Calu3 (cell line): Measurements from ENCODE around the gene SSBP2. TPM values are rescaled to one million over a fixed set of nuclear protein-coding genes. Genes with fewer than 3 reads are reported as not detected.
"Not testable (repeated sequence)": the region's sequence is repeated elsewhere in the genome, so short reads cannot be mapped to it uniquely, and the experiment has no call there.

Experiments
- BruUV-seq: library from RNA; stranded (reverse); fragments of 400-500 nt; replicated peaks from 2 replicates; lab custom pipeline; 2021; lab: Mats Ljungman, UMichigan
- CTCF ChIA-PET: fragments of 300-600 bp; sonication (Branson Sonifier 250); formaldehyde crosslinking; loops from one replicate; lab custom pipeline; 2022; ENCODE audit warnings: antibody characterized with exemption; lab: Charles Lee
- DNase-seq: peaks from one replicate; pipeline ENCODE4 v3.0.0; 2022
- H3K27ac Mint-ChIP-seq: one replicate; pipeline ENCODE4 v1.8.0; 2022; ENCODE audit warnings: mixed read lengths; ENCODE audit not compliant: unreplicated experiment
- H3K27me3 Mint-ChIP-seq: one replicate; pipeline ENCODE4 v1.8.0; 2022; ENCODE audit warnings: mixed read lengths; ENCODE audit not compliant: unreplicated experiment
- H3K36me3 Mint-ChIP-seq: one replicate; pipeline ENCODE4 v1.8.0; 2022; ENCODE audit warnings: mild to moderate bottlenecking, moderate library complexity, mixed read lengths; ENCODE audit not compliant: insufficient read depth, unreplicated experiment
- H3K4me1 Mint-ChIP-seq: one replicate; pipeline ENCODE4 v1.8.0; 2022; ENCODE audit warnings: mild to moderate bottlenecking, low read depth, mixed read lengths; ENCODE audit not compliant: unreplicated experiment
- H3K4me3 Mint-ChIP-seq: one replicate; pipeline ENCODE4 v1.8.0; 2022; ENCODE audit warnings: mild to moderate bottlenecking, low read depth, moderate library complexity, mixed read lengths; ENCODE audit not compliant: unreplicated experiment
- H3K9me3 Mint-ChIP-seq: one replicate; pipeline ENCODE4 v1.8.0; 2022; ENCODE audit warnings: low read depth, mixed read lengths; ENCODE audit not compliant: unreplicated experiment
- intact Hi-C: fragments of 100-400 bp; cut with micrococcal nuclease; formaldehyde crosslinking; loops from one replicate; pipeline ENCODE4 v1.10.0; 2022; ENCODE audit not compliant: unreplicated experiment
- total RNA-seq: library from RNA; stranded (reverse); gene quantifications from 2 replicates; pipeline ENCODE4 v1.2.3, GENCODE V29; 2022
- TF ChIP-seq, protein P1 (sequence below): fragments of 200-600 bp; IDR thresholded peaks from one replicate; pipeline ENCODE4 v1.8.0; 2022; ENCODE audit warnings: antibody characterized with exemption; ENCODE audit not compliant: unreplicated experiment

SSBP2 gene
- total RNA-seq, 1 experiment from 2014 or later, result 18.9 TPM

- Mint-ChIP-seq H3K9me3 (no peaks in the 10 kb centered on the region), H3K27ac (no peak overlapping the region), H3K4me3 (no peak overlapping the region), H3K27me3 (no peaks in the 10 kb centered on the region), H3K36me3 (no peaks in the 10 kb centered on the region), H3K4me1 (peaks cover 13% of the 10 kb centered on the region)
- TF ChIP-seq, protein P1, sequence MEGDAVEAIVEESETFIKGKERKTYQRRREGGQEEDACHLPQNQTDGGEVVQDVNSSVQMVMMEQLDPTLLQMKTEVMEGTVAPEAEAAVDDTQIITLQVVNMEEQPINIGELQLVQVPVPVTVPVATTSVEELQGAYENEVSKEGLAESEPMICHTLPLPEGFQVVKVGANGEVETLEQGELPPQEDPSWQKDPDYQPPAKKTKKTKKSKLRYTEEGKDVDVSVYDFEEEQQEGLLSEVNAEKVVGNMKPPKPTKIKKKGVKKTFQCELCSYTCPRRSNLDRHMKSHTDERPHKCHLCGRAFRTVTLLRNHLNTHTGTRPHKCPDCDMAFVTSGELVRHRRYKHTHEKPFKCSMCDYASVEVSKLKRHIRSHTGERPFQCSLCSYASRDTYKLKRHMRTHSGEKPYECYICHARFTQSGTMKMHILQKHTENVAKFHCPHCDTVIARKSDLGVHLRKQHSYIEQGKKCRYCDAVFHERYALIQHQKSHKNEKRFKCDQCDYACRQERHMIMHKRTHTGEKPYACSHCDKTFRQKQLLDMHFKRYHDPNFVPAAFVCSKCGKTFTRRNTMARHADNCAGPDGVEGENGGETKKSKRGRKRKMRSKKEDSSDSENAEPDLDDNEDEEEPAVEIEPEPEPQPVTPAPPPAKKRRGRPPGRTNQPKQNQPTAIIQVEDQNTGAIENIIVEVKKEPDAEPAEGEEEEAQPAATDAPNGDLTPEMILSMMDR, result no peak
- CTCF ChIA-PET, result interaction anchor here (0.6 kb wide), 1 partner anchor 1177 kb away, joined by 8 read pairs; no protein-coding TSS in a partner anchor
- intact Hi-C loops, result no loop called here
- DNase-seq, result no peak
- BruUV-seq, result no TSS peak
These were observed 341.5 kb downstream of the SSBP2 start for GRCh38 chr5:81409361-81409760.

GRCh38 chr5:81408496-81408895 lies 342.4 kb downstream of the SSBP2 start:
- intact Hi-C loops, result no loop called here
- peaks cover 13% of the 10 kb centered on the region for H3K4me1 Mint-ChIP-seq
- BruUV-seq, result no TSS peak
- DNase-seq, result no peak
- TF ChIP-seq, protein P1, result no peak
- no peak overlapping the region for H3K4me3 Mint-ChIP-seq
- H3K27me3 Mint-ChIP-seq, result no peaks in the 10 kb centered on the region
- H3K27ac Mint-ChIP-seq, result no peak overlapping the region
- CTCF ChIA-PET, result no interaction called here
- H3K36me3 Mint-ChIP-seq, result no peaks in the 10 kb centered on the region
- H3K9me3 Mint-ChIP-seq, result no peaks in the 10 kb centered on the region

GRCh38 chr5:81407811-81408210 lies 343.1 kb downstream of the SSBP2 start:
- intact Hi-C loops, H3K27me3 Mint-ChIP-seq, H3K9me3 Mint-ChIP-seq, DNase-seq, H3K36me3 Mint-ChIP-seq, H3K27ac Mint-ChIP-seq, BruUV-seq, H3K4me3 Mint-ChIP-seq: not testable (repeated sequence)
- CTCF ChIA-PET, result interaction anchor here (0.6 kb wide), 1 partner anchor 27 kb away, joined by 3 read pairs; no protein-coding TSS in a partner anchor
- H3K4me1 Mint-ChIP-seq, result peaks cover 13% of the 10 kb centered on the region

DNA sequence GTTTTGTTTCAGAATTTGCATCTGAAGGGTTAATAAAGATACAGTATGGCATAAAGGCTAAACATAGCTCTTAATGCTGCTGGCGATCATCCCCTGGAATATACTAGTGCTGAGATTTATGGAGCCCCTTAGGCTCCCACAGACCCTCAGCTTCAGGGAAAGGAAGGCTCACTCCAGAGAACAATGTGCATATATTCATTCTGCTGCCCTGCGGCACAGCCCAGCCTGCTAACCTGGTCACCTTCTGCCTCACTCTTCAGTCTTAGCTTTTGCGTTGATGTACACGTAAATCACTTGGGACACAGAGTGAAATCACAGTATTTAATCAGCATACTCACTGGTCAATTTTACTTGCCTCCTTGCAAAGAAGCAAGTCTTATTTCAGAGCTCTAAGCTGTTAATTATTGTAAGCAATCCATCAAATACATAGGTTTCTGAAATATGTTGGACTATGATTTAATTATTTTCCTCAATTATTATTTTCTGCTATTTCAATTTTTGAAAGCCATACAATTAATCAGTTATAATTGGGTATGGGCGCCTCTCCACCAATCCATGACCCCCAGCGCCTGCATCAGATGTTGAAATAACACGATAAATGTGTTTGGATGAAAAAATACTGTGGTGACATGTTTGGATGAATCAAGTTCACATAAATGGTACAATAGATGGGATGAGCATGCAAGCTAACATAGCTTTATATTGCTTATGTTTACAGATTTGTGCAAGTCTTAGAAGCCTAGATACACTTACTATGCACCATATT lies 345.6 kb downstream of the SSBP2 start:
- TF ChIP-seq, protein P1, result no peak
- no peaks in the 10 kb centered on the region for H3K27me3 Mint-ChIP-seq
- intact Hi-C loops, result no loop called here
- DNase-seq, result no peak
- H3K9me3 Mint-ChIP-seq, result no peaks in the 10 kb centered on the region
- H3K4me3 Mint-ChIP-seq, result no peak overlapping the region
- CTCF ChIA-PET, result no interaction called here
- no peak overlapping the region for H3K27ac Mint-ChIP-seq
- BruUV-seq, result no TSS peak
- peaks cover 24% of the 10 kb centered on the region for H3K4me1 Mint-ChIP-seq
- no peaks in the 10 kb centered on the region for H3K36me3 Mint-ChIP-seq
